Measurements from ENCODE around the gene PRAC2. TPM values are rescaled to one million over a fixed set of nuclear protein-coding genes. Genes with fewer than 3 reads are reported as not detected.

The PRAC2 gene
- total and polyA plus RNA-seq, 2 of the 8 experiments (the other 6 are each of a cell fraction or from before 2014, with no cell fraction given), result not detected

GRCh38 chr17:48740537-48740936, 17.6 kb downstream of the PRAC2 start:
- Histone ChIP-seq H2BK20ac (ENCODE audit: low read length) (no peak overlapping the region), H4K91ac (replicated peaks; ENCODE audit: insufficient read length, low read length) (no peak overlapping the region)

More at GRCh38 chr17:48740537-48740936, 17.6 kb downstream of the PRAC2 start:
- Histone ChIP-seq H3K79me1 (ENCODE audit: low read depth, low read length) (no peaks in the 10 kb centered on the region), H4K20me1 (replicated peaks in 1 of 2; ENCODE audit: control insufficient read depth in 1 of 2, insufficient read depth in 2 of 2, low read length in 2 of 2) (peaks cover 14 to 23% of the 10 kb centered on the region in 2 experiments), H3K79me2 (ENCODE audit: control insufficient read depth in 1 of 2, insufficient read depth in 2 of 2, low read length in 2 of 2) (no peaks in the 10 kb centered on the region), H3K23ac (ENCODE audit: insufficient read length) (no peak overlapping the region), H3K4me3 (ENCODE audit: extremely low read depth in 1 of 4, insufficient read depth in 2 of 4, low read depth in 3 of 4, low read length in 4 of 4) (no peak overlapping the region), H2BK120ac (replicated peaks; ENCODE audit: low read depth, low read length) (no peak overlapping the region), H3K4ac (replicated peaks; ENCODE audit: insufficient read length, low read depth, low read length) (no peak overlapping the region), H3K4me1 (replicated peaks in 1 of 4; ENCODE audit: control insufficient read depth in 3 of 4, insufficient read depth in 4 of 4, low read length in 3 of 4) (no peaks in the 10 kb centered on the region; a peak in 2 of 7 replicates), H3K36me3 (ENCODE audit: control insufficient read depth in 2 of 4, insufficient read depth in 4 of 4, low read length in 3 of 4) (peaks cover 0 to 2% (median 0%) of the 10 kb centered on the region in 4 experiments; a peak in 1 of 8 replicates), H3K9me3 (ENCODE audit: insufficient read depth in 2 of 2, low read depth in 1 of 2, low read length in 1 of 2) (no peaks in the 10 kb centered on the region), H3K27me3 (replicated peaks in 1 of 4; ENCODE audit: control insufficient read depth in 3 of 4, extremely low read depth in 1 of 4, insufficient read depth in 3 of 4, low read length in 3 of 4) (peaks cover 90 to 100% (median 100%) of the 10 kb centered on the region in 4 experiments), H3K23me2 (ENCODE audit: low read depth, low read length) (no peaks in the 10 kb centered on the region), H4K8ac (ENCODE audit: extremely low read depth, insufficient read depth, low read length) (no peak overlapping the region), H2AK5ac (ENCODE audit: low read depth, low read length) (no peak overlapping the region), H3K4me2 (ENCODE audit: insufficient read depth in 1 of 2, low read depth in 2 of 2, low read length in 2 of 2) (no peak overlapping the region), H2BK15ac (ENCODE audit: low read length) (no peak overlapping the region), H2BK5ac (ENCODE audit: low read depth, low read length) (no peak overlapping the region), H2AFZ (ENCODE audit: low read length) (no peak overlapping the region), H4K5ac (ENCODE audit: insufficient read length, low read depth, low read length) (no peak overlapping the region), H3K18ac (ENCODE audit: extremely low read depth, low read length) (no peak overlapping the region), H3K27ac (ENCODE audit: low read depth, low read length) (no peak overlapping the region), H3K14ac (ENCODE audit: insufficient read length) (no peak overlapping the region), H3K56ac (replicated peaks; ENCODE audit: insufficient read length, low read depth, low read length) (no peak overlapping the region), H2BK12ac (ENCODE audit: low read depth, low read length) (no peak overlapping the region), H3K9ac (replicated peaks in 1 of 4; ENCODE audit: extremely low read depth in 1 of 4, low read depth in 3 of 4, low read length in 3 of 4) (no peak overlapping the region)
- DNase-seq (ENCODE audit: low read depth in 1 of 2, low spot score in 2 of 2), result no peak
- POLR2A ChIA-PET (ENCODE audit: partially characterized antibody), result interaction anchor here (0.8 kb wide), 1 partner anchor 16 kb away, joined by 3 read pairs; no protein-coding TSS in a partner anchor
- TF ChIP-seq POU5F1 (IDR thresholded peaks at IDR 0.05; ENCODE audit: low read depth, low read length) (no peak), EZH2 (IDR thresholded peaks at IDR 0.05; ENCODE audit: low read depth, low read length, severe bottlenecking) (peak; percentile 63), SP2 (IDR thresholded peaks at IDR 0.05; ENCODE audit: low read length) (no peak), EP300 (IDR thresholded peaks at IDR 0.05; ENCODE audit: borderline replicate concordance in 1 of 2, low read depth in 2 of 2, low read length in 2 of 2) (no peak), CBX8 (IDR thresholded peaks at IDR 0.05; ENCODE audit: borderline replicate concordance, low read depth, low read length) (no peak)
- FAIRE-seq, result no peak
- CTCF ChIA-PET (ENCODE audit: partially characterized antibody), result interaction anchor here (1.8 to 10.1 kb wide), 2 partner anchors 10 to 18 kb away, joined by 6 to 145 read pairs; partner anchors contain the start of genes PRAC1 and PRAC2

All from H1 (cell line).